GM21723 (cell line): ENCODE results near the gene TMX4.

Experiments
- ATAC-seq: cut with Tn5 transposase; IDR thresholded peaks from one replicate; pipeline ENCODE4 v1.9.1; 2021; ENCODE audit warnings: mild to moderate bottlenecking, moderate library complexity; ENCODE audit not compliant: unreplicated experiment

Gene TMX4

DNA sequence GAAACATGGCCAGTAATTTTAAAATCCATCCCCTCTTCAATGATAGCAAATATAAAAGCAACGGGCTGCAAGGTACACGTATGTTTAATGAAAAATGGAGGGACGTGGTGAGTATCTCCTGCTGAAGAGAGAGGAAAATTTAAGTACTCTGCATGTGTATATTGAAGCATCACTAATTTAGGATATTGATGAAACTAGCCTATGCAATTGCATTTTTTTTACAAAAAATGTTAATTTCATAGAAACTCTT lies 362 bp upstream of the TMX4 start:
- no peak for ATAC-seq

DNA sequence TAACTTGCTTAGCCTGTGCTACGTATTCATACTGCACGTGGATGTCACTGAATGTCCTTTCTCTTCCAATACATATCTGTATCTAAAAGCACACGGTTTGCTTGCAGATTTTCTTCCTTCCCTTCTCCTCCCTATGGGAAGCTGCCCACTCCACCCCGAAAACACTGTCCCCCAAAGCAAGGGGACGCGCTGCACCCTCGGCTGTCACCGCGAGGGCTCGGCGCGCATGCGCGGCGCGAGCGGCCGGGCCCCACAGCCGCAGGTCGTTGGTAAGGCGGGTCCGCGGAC lies 659 bp downstream of the TMX4 start:
- peak; percentile 68 for ATAC-seq

DNA sequence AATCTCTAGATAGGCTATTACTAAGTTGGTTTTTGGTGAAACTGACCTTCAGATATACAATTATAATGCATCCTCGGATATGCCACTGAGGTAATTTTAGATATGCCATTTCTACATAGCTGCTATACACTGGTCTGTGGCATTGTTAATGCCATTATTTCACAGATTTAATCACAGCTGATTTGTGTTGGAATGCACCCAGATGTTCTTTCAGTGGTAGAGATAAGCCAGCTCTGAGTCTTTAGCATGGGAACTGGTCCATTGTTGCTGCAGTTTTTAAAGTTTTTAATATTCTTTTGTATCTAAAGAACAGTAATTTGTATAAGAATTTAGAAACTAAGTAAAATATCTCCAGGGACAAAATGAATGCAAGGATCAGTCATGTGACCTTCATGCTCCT lies 6.8 kb downstream of the TMX4 start:
- ATAC-seq = no peak

DNA sequence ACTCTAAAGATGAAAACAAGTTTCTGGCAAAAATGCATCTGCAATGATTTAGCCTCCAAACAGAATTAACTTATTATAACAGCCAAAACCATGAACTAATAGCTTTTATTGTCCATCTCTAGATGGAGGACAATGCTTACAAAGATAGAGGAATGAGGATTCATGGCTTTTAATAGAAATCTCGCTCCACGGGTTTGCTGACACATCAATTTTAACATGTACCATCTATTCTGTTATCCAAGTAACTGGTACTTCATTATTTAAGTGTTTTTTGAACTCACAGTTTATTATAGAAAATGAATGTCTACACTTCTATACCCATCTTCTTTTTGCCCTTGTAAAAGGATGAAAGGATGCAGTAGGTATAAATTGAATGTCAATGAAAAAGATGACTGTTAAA lies 10.8 kb downstream of the TMX4 start:
- ATAC-seq = no peak

DNA sequence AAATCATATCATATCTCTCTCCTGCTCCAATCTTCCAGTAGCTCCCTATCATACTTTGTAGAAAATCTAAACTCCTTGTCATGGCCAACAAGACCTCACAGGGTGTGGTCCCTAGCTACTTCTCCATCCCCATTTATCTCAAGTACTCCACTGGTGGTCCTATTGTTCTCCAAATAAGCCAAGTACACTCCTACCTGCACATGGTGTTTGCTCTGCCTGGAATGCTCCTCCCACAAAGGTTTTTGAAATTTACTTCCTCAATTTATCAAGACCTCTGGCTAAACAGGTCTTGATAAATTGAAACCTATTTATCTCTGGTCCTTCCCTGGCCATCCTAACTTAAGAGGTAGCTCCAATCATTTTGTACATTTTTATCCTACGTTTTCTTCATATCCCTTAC lies 12.1 kb downstream of the TMX4 start:
- ATAC-seq = no peak

DNA sequence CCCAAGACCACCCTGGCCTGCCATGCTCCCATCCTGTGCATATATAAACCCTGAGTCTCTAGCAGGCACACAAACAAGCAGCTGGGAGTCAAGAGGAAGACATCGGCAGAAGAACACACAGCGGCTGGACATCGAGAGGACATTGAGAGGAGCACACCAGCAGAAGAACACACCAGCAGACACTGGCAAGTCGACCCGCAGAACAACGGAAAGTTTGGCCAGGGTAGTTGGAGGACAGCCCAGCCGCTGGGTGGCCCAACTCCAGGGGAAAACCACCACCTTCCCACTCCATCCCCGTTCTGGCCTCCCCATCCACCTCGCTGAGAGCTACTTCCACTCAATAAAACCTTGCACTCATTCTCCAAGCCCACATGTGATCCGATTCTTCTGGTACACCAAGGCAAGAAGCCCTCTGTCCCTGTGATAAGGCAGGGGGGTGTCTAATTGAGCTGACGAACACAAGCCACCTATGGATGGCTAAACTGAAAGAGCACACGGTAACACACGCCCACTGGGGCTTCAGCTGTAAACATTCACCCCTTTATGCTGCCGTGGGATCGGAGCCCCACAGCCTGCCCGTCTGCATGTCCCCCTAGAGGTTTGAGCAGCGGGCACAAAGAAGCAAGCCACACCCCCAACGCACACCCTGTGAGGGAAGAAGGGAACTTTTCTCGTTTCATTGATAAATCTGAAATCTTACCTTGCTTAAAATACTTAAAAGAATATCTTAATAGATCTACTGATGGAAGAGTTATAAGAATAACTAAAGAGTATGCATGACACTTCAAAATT lies 13.8 kb downstream of the TMX4 start:
- no peak for ATAC-seq

DNA sequence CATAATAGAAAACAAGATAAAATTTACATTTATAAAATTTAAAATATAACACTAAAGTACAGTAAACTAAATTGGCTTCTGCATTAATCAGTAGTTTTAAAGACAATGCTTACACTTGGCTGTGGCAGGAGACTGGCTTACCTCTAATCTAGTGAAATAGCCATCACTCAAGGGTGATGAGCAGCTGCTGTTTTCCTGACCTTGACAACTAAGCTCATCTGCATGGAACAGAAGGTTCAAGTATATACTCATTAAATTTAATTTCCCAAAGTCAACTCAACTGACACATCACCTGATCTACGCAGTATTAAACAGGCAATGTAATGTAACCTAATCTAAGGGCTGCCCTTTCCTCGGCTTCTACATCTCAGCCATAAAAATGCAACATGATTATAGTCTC lies 14.5 kb downstream of the TMX4 start:
- no peak for ATAC-seq

DNA sequence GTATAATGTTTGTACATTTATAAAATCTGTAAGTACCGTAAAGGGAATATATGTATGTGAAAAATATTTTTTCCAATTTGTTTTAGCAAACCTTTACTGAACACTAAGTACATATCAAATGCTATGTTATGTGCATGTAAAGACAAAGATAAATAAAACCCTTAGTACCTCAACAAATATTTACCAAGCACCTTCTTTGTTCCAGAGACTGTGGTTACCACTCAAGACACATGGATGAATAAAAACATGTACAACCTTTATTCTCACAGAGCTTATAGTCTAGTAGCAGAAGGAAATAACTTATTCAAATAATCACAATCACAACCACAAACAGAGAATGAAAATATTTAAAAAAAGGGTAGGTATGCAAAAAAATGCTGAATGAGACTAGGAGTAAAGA lies 17.5 kb downstream of the TMX4 start:
- no peak for ATAC-seq

DNA sequence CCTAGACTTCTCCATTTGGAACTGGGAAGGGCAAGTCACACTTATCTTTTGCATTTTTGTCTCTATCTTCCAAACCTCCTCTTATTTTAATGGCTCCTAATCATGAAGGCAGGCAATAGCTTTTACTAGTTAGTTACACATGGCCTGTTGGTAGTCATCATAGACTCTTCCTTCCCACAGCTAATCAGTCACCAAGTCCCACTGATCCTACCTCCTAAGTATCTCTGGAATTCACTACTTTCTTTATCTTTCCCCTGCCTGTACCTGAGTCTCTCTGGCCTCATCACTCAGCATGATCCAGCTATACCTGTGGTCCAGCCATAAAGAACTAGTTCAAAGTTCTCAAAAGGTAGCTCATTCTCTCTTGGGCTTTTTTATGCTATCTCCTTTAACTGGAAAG lies 18.8 kb downstream of the TMX4 start:
- ATAC-seq = no peak

DNA sequence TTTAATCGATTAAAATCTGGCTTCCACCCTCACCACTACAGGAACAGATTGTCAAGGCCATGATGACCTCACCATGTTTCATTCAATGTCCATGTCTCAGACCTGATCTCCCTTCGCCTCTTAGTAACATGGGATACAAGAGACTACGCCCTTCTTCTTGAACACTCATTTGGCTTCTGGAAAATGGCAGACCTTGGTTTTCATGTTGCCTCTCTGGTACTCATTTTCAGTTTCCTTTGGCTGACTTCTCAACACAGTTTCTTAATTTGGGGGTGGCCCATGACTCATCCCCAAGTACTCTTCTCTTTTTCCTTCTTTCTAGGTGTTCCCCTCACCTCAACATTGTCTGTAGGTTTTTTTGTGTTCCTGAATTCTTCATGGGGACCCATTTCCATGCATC lies 22.7 kb downstream of the TMX4 start:
- no peak for ATAC-seq

DNA sequence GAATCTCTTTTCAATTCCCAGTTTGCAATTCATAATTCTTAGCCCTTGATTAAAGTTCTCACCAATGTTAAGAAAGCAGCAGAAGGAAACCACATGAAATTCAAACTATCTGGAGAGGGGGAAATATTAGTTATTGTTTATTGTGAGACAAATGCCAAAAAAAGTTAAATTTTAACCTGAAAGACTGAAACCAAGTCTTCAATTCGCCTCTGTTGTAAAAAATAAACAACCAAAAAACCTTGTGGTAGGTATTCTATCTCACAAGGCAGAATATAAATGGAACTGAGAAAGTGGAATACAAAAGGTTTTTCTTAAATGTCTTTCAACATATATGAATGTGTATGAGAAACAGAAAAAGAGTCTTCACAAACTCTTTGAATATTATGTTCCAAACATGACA lies 24.8 kb downstream of the TMX4 start:
- no peak for ATAC-seq

DNA sequence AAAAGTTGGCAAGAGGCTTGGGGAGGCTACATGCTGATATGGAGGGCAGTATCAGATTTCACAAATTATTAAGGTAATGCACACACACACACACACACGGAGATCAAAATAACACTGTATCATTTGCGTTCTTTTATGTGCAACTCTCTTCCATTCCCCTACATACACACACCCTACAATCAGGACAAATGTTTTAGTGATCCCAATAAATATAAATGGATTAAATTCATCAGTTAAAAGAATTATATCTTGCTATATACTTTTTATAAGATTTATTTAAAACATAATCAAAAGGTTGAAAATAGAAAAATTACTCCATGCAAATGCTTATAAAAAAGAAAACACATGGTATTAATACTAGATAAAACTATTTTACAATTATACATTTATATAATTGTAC lies 25.9 kb downstream of the TMX4 start:
- ATAC-seq = no peak

DNA sequence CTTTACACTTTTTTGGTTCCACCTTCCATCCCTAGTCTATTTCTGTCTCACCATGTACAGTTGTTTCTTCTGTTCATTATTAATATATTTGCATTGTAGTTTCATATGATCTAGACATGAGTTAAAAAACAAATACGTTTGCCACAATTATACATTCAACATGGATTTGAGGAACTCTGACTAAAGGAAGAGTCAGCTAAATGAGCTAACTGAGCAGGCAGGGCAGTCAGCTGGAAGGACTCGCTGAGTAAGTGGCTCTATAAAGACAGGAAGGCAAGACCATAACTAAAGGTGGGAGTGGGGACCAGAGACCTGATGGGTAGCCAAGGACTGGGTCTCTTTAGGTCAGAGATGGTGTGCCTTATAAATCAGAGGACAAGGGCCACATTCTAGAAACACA lies 26.3 kb downstream of the TMX4 start:
- no peak for ATAC-seq

DNA sequence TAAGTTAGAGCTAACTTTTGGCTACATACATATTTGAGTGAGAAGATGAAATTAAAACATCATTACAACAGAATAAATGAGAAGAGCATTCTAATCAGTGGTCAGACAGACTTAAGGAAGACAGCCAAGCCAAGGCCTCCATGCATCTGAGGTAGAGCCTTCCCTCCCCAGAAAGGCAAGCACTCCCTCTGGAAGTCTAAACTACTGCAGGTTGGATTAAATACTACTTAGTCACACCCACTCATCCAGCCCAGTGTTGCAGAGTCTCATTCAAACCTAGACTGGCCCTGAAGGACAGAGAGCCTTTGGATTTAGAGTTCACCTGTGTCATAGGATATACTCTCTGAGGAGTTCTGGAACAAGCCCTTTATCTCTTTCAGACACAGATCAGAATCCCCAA lies 29.2 kb downstream of the TMX4 start:
- ATAC-seq = no peak

DNA sequence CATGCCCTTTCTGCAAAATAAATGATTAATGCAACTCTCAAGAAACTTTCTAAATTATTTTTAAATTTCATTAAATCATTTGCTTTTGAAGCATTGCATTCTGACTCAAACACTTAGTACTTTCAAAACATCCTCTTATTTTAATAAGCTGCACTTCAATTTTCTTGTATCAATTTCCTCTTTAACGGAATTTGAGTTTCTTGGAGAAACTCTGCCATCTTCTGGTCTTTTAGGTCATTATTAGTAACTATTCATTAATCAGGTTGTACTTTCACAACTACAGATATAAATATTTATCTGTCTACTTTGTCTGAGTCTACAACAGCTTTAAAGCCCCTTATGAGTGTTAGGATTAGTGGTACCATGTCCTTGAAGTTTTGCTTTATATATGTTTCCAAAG lies 30.2 kb downstream of the TMX4 start:
- ATAC-seq = no peak

DNA sequence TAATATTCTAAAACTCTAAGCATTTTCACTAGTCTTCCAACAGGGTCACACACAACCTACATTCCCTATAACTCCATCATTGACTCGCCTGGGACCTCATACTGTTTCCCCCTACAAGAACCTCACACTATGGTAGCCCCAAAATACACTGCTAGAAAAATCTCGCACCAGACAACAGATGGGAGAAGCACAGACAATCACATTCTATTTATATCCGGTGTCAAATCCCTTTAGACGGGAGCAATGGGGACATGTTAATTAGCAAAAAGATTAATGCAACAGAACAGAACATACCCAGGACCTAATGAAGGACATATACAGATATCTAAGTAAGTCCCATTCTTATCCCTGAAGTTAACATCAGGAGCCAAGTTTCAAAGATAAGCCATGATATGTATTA lies 33.6 kb downstream of the TMX4 start:
- ATAC-seq = no peak

DNA sequence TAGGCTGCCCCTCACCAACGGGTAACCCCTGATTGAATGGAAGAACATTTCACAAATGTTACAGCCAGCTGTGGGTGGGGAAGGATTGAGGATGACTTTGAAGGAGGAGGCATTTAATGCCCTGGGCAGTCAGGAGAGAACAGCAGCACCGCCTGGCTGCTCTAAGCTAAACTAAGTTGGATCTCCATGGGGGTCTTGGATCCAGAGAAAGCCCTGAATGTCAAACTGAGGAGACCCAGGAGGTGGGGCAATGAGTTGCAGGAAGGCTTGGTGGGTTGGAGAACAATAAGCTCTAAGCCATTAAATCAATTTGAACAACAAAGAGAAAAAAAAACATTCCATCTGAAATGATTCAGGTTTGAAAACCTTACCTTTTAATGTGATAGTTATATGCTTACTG lies 35.4 kb downstream of the TMX4 start:
- ATAC-seq = no peak

DNA sequence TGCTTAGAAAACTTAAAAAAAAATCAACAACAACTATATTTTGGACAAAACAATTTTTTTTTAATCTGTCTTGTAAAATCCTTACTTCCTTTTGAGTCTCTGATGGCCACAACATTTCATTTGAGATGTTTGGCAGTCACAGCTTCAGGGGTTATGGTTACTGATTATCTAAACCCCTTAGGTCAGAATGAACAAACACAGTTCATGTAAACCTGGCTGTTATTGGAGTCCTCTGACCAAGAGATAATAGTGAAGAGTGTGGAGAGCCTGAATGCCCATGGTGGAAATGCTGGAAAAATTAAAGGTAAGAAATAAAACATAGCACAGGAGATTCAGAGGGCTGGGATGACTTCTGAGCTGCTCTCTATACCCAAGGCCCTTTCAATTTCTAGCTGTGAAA lies 38.2 kb downstream of the TMX4 start:
- no peak for ATAC-seq

DNA sequence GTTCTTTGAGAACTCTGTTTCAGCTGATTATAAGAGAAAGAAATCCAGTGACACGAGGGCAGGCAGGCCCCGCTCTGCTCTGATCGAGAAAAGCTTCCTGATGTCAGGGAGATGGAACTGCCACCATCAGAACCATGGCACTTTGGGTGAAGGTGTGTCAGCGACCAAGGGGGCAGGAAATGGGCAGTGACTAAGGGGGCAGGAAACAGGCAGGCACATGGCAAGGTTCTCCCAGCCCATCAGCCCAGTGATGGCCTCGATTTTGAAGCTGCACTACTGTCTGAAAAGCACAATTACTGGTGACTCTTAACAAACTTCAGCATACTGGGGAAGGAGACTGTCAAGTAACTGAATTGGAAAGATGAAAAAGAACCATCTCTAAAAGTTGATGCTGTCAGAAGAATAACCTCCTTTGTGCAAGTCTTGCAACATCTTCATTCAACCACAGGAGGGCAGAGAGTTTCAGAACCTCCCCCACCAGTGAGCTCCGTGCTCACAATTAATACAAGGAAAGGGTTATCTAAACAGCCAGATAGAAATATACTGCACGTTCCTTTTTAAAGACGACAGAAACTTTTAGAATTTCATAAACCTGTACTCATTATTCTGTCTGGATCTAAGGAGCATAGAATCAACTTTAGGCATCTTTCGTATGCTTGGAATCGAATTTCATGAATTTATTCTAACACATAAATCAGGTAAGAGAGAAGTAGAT lies 39.1 kb downstream of the TMX4 start:
- ATAC-seq = peak; percentile 84

DNA sequence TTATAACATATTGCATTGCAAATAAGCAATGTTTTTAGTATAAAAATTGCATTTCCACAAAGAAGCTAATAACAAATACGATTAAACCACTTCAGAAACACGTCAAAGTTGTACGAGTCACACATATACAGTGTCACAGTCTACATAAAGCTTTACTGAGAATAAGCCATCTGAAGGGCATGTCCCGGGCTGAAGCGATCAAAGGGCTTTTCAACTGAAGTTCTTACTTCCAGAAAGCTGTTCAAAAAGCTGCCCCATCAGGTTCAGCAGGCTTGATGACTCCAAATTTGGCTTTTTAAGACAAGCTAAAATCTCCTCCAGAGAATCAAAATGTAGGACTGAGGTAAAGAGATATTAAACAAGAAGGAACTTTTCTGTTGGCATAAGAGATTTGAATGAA lies 41.9 kb downstream of the TMX4 start:
- no peak for ATAC-seq

DNA sequence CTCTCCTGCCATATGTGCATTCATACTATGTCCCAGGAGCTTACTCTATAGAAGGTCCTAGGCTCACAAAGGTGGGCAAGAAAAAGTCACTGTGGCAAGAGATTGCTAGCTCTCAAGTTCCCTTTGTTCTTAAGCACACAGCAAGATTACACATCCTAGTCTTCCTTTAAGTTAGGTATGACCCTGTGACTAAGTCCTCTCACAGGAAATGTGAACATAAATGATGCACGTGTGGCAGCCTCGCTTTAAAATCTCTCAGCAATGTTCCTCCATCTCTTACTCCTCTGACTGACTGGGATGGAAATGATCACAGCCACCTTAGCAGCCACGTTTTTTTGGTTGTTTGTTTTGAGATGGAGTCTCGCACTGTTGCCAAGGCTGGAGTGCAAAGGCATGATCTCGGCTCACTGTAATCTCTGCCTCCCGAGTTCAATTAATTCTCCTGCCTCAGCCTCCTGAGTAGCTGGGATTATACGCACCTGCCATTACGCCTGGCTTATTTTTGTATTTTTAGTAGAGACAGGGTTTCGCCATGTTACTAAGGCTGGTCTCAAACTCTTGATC lies 43.6 kb downstream of the TMX4 start:
- ATAC-seq = no peak

DNA sequence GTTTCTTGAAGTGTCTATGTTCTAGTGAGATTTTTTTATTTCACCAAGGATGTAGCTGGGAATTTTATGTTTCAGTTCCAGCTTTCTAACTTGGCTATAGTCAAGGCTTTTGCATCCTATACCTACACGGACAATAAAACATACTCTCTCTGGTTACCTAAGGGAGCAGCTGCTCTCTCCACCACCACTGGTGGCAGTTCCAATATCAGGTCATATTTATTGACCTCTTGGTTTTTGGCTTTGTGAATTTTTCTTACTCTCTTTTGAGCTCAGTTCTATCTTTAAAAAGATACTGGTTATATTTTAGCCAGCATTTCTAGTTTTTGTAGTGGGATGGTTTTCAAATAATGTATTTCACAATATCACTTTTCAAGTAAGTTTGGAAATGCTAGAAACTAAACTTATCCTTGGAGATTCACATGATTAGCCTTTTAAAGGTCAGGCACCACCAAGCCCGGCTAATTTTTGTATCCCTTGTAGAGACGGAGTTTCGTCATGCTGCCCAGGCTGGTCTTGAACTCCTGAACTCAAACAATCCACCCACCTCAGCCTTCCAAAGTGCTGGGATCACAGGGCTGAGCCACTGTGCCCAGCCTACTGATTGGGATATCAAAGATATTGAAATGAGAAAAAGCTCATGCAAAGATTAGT lies 44.7 kb downstream of the TMX4 start:
- no peak for ATAC-seq
